ENCODE data around the gene SYTL2.

The SYTL2 gene

DNA sequence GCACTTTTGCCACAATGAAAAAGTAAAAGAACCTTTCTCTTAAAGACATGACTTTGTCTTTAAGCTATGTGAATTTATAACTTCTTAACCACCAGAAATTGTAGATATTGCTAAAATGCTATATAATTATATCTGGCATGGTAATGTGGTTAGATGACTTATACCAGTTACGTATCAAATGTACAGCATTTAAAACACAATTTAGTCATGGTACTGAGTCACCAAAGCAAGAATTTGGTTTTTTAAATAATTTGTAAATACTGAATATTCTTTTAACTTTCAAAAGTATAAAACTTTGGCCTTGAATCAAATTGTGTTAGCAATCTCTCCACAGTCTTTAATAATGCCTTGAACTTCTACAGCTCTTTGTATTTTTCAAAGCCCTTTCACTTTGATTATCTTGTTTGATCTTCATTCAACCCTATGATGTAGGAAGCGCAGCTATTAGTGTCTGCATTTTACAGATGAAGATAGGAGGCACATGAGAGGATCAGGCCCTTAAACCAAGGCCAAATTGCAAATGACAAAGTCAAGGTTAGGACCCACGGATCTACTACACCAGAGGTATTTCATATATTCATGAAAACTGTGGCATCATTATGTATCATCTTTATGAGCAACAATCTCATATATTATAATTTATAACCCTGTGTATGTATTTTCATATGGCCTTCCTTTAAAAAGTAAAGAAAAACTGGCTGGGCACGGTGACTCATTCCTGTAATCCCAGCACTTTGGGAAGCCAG is 4.4 kb upstream of the SYTL2 start:
- in situ Hi-C loops (cut with MboI; ENCODE audit: low pct_unique_long_range_greater_than_20kb, low sequenced_read_pairs, unreplicated experiment): no loop called here
- TF ChIP-seq, protein P1, sequence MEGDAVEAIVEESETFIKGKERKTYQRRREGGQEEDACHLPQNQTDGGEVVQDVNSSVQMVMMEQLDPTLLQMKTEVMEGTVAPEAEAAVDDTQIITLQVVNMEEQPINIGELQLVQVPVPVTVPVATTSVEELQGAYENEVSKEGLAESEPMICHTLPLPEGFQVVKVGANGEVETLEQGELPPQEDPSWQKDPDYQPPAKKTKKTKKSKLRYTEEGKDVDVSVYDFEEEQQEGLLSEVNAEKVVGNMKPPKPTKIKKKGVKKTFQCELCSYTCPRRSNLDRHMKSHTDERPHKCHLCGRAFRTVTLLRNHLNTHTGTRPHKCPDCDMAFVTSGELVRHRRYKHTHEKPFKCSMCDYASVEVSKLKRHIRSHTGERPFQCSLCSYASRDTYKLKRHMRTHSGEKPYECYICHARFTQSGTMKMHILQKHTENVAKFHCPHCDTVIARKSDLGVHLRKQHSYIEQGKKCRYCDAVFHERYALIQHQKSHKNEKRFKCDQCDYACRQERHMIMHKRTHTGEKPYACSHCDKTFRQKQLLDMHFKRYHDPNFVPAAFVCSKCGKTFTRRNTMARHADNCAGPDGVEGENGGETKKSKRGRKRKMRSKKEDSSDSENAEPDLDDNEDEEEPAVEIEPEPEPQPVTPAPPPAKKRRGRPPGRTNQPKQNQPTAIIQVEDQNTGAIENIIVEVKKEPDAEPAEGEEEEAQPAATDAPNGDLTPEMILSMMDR (IDR thresholded peaks at IDR 0.05; ENCODE audit: extremely low read depth, insufficient read depth, missing control alignments): no peak
- DNase-seq (ENCODE audit: low spot score): no peak

DNA sequence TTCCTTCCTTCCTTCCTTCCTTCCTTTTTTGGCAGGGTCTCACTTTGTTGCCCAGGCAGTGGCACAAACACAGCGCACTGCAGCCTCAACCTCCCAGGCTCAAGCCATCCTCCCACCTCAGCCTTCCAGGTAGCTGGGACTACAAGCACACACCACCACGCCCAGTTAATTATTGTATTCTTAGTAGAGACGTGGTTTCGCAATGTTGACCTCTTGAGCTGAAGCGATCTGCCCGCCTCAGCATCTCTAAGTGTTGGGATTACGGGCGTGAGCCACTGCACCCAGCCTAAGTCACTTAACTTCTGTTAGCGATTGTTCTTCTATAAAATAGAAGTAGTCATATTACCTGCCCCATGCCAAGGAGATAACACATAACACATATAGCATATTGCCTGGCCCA is 2.8 kb upstream of the SYTL2 start:
- TF ChIP-seq, protein P1 (IDR thresholded peaks at IDR 0.05; ENCODE audit: extremely low read depth, insufficient read depth, missing control alignments): no peak
- in situ Hi-C loops (cut with MboI; ENCODE audit: low pct_unique_long_range_greater_than_20kb, low sequenced_read_pairs, unreplicated experiment): no loop called here
- DNase-seq (ENCODE audit: low spot score): no peak

DNA sequence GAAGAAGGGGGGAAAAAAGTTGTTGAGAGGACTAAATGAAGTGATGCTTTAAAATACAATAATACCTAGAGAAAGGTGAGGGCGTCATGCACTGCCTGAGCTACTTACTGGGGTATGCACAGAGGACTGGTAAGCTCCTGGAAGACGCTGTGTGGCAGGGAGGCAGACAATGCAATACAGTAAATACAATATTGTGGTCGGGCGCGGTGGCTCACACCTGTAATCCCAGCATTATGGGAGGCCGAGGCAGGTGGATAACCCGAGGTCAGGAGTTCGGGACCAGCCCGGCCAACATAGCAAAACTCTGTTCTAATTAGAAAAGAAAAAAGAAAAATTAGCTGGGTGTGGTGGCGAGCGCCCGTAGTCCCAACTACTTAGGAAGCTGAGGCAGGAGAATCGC is 683 bp upstream of the SYTL2 start:
- in situ Hi-C loops (cut with MboI; ENCODE audit: low pct_unique_long_range_greater_than_20kb, low sequenced_read_pairs, unreplicated experiment): no loop called here
- no peak for DNase-seq (ENCODE audit: low spot score)

DNA sequence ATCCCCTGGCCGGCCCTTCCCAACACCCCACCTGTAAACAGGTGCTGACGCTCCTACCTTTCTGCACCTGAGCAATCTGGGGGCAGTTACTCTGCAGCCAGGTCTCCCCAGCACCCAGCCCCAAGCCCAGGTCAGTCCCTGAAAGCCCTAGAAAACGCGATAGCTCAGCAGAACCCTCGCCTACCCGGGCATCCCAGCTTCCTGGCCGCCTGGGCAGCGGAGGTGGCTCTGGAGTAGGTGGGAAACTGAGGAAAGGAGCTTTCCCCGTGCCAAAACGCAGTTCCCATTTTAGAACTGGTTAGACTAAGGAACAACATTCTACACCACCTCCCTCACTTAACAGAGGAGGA is 445 bp downstream of the SYTL2 start:
- DNase-seq (ENCODE audit: low spot score): no peak
- in situ Hi-C loops (cut with MboI; ENCODE audit: low pct_unique_long_range_greater_than_20kb, low sequenced_read_pairs, unreplicated experiment): no loop called here
- TF ChIP-seq, protein P1 (IDR thresholded peaks at IDR 0.05; ENCODE audit: extremely low read depth, insufficient read depth, missing control alignments): no peak

More for the DNA sequence above, 683 bp upstream of the SYTL2 start:
- TF ChIP-seq, protein P1 (IDR thresholded peaks at IDR 0.05; ENCODE audit: extremely low read depth, insufficient read depth, missing control alignments): no peak

DNA sequence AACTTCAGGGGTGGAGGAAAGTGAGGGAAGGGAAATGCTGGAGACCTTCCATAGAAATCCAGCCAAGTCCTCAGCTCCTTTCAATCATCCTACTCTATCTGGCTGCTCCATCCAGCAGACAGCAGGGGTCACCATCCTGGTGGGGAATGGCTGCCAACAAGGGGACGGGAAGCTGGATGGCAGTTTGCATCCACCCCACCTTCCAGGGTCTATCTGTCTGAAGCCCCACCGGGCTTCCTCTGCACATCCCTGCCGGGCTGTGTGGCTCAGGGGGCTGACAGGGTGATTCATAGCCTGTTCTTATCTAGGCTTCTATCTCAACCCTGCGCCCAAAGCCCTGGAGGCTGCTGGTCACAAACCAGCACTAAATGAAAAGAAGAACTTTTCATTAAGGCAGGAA is 1.1 kb downstream of the SYTL2 start:
- in situ Hi-C loops (cut with MboI; ENCODE audit: low pct_unique_long_range_greater_than_20kb, low sequenced_read_pairs, unreplicated experiment): no loop called here
- TF ChIP-seq, protein P1 (IDR thresholded peaks at IDR 0.05; ENCODE audit: extremely low read depth, insufficient read depth, missing control alignments): no peak
- DNase-seq (ENCODE audit: low spot score): no peak

DNA sequence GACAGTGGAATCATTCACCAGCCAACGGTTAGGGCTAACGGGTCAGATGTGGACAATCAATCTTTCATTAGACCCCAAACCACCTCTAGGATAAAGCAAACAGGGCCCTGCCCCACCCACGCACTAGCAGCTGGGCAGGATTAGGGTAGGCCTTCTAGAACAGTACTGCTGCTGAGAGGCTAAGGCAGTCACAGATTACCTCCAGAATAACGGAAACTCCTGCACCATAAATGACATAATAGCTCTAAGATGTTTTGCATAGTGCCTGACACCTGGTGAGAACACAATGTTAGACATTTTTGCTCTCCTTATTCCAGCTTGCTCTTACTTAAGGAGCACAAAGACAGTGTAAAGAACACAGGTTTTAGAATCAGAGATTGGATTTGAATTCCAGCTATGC is 1.8 kb downstream of the SYTL2 start:
- TF ChIP-seq, protein P1 (IDR thresholded peaks at IDR 0.05; ENCODE audit: extremely low read depth, insufficient read depth, missing control alignments): no peak
- in situ Hi-C loops (cut with MboI; ENCODE audit: low pct_unique_long_range_greater_than_20kb, low sequenced_read_pairs, unreplicated experiment): no loop called here
- DNase-seq (ENCODE audit: low spot score): no peak

All from GM13977 (cell line).